ENCODE results near the gene USP19.

The USP19 gene

DNA sequence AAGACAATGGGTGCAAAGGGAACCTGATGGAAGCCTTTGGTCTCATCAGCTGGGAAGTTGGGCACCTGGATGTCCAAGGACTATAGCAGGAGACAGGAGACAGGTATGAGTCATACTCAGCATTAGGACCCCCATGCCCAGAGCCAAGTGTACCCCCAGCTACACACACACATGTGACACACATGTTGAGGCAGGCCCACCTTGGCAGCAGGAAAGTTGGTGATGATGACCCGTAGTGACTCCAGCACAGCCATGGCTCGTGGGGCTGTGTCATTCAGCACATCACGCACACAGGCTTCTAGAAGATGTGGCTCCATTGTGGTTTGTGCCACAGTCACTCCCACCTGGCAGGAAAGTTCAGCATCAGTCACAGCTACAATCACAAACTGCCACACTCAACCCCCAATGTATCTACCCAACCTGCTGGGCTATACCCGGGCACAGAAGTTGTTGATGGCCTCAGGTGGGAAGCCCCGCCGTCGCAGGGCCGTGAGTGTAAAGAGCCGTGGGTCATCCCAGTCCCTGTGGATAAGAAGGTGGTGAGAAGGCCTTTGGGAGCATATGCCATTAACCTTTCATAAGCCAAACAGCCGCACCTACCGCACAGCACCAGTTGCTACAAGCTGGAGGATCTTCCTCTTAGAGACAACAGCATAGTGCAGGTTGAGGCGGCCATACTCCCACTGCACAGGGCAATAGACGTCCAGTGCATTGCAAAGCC lies 21.6 kb downstream of the USP19 start:
- no peak for ATAC-seq
- no peak for TF ChIP-seq RARB (CRISPR knock-in tag; IDR thresholded peaks at IDR 0.05)
- TF ChIP-seq ARNTL (CRISPR knock-in tag; IDR thresholded peaks at IDR 0.05; ENCODE audit: borderline replicate concordance, low read depth): no peak
- TF ChIP-seq OSR1 (CRISPR knock-in tag; IDR thresholded peaks at IDR 0.05): no peak
- no peak for TF ChIP-seq CSRNP3 (CRISPR knock-in tag; IDR thresholded peaks at IDR 0.05)
- TF ChIP-seq ZC3H10 (CRISPR knock-in tag; IDR thresholded peaks at IDR 0.05): no peak
- no peak for TF ChIP-seq TSHZ2 (CRISPR knock-in tag; IDR thresholded peaks at IDR 0.05)
- TF ChIP-seq ISL1 (CRISPR knock-in tag; IDR thresholded peaks at IDR 0.05): no peak
- TF ChIP-seq TCF4 (CRISPR knock-in tag; IDR thresholded peaks at IDR 0.05; ENCODE audit: borderline replicate concordance): no peak
- no peak for TF ChIP-seq CSDC2 (CRISPR knock-in tag; IDR thresholded peaks at IDR 0.05)
- TF ChIP-seq, protein P1, sequence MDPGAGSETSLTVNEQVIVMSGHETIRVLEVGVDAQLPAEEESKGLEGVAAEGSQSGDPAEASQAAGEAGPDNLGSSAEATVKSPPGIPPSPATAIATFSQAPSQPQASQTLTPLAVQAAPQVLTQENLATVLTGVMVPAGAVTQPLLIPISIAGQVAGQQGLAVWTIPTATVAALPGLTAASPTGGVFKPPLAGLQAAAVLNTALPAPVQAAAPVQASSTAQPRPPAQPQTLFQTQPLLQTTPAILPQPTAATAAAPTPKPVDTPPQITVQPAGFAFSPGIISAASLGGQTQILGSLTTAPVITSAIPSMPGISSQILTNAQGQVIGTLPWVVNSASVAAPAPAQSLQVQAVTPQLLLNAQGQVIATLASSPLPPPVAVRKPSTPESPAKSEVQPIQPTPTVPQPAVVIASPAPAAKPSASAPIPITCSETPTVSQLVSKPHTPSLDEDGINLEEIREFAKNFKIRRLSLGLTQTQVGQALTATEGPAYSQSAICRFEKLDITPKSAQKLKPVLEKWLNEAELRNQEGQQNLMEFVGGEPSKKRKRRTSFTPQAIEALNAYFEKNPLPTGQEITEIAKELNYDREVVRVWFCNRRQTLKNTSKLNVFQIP (CRISPR knock-in tag; IDR thresholded peaks at IDR 0.05; ENCODE audit: borderline replicate concordance, low read depth): no peak
- no peak for TF ChIP-seq CREB5 (CRISPR knock-in tag; IDR thresholded peaks at IDR 0.05; ENCODE audit: low read depth)
- TF ChIP-seq PPARA (CRISPR knock-in tag; IDR thresholded peaks at IDR 0.05; ENCODE audit: borderline replicate concordance): no peak
- TF ChIP-seq ZFP3 (CRISPR knock-in tag; IDR thresholded peaks at IDR 0.05): no peak
- no peak for TF ChIP-seq GLIS3 (CRISPR knock-in tag; IDR thresholded peaks at IDR 0.05)
- no peak for TF ChIP-seq ZNF565 (CRISPR knock-in tag; conservative IDR thresholded peaks at IDR 0.05; ENCODE audit: low read depth)
- TF ChIP-seq, protein P2, sequence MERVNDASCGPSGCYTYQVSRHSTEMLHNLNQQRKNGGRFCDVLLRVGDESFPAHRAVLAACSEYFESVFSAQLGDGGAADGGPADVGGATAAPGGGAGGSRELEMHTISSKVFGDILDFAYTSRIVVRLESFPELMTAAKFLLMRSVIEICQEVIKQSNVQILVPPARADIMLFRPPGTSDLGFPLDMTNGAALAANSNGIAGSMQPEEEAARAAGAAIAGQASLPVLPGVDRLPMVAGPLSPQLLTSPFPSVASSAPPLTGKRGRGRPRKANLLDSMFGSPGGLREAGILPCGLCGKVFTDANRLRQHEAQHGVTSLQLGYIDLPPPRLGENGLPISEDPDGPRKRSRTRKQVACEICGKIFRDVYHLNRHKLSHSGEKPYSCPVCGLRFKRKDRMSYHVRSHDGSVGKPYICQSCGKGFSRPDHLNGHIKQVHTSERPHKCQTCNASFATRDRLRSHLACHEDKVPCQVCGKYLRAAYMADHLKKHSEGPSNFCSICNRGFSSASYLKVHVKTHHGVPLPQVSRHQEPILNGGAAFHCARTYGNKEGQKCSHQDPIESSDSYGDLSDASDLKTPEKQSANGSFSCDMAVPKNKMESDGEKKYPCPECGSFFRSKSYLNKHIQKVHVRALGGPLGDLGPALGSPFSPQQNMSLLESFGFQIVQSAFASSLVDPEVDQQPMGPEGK (CRISPR knock-in tag; IDR thresholded peaks at IDR 0.05; ENCODE audit: borderline replicate concordance): no peak
- TF ChIP-seq TOX (CRISPR knock-in tag; IDR thresholded peaks at IDR 0.05; ENCODE audit: borderline replicate concordance): no peak
- no peak for TF ChIP-seq ZNF70 (CRISPR knock-in tag; IDR thresholded peaks at IDR 0.05)
- TF ChIP-seq BACH2 (CRISPR knock-in tag; IDR thresholded peaks at IDR 0.05; ENCODE audit: borderline replicate concordance): no peak
- TF ChIP-seq SNAI2 (CRISPR knock-in tag; IDR thresholded peaks at IDR 0.05): no peak

DNA sequence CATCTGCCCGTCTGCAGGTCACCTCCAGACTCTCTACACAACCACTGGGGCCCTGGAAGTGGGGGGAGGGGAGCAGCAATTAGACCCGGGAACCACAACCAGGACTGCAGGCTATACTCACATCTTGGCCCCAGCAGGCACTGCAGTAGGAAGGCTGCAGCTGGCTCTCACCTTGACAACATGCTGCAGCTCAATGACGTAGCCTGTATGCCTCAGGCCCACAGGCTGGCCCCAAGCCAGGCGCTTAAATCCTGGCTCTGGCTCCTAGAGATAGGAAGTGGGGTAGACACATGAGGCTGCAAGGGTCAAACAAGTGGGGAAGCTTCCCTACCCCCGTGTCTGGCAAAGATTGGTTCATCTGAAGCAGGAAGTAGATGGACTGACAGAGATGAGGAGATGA lies 22.2 kb downstream of the USP19 start:
- no peak for ATAC-seq
- TF ChIP-seq ZFP30 (CRISPR knock-in tag; IDR thresholded peaks at IDR 0.05): no peak
- TF ChIP-seq ZNF565 (CRISPR knock-in tag; conservative IDR thresholded peaks at IDR 0.05; ENCODE audit: low read depth): no peak
- no peak for TF ChIP-seq CSRNP3 (CRISPR knock-in tag; IDR thresholded peaks at IDR 0.05)
- TF ChIP-seq CREB5 (CRISPR knock-in tag; IDR thresholded peaks at IDR 0.05; ENCODE audit: low read depth): no peak
- no peak for TF ChIP-seq CSDC2 (CRISPR knock-in tag; IDR thresholded peaks at IDR 0.05)
- no peak for TF ChIP-seq ARNTL (CRISPR knock-in tag; IDR thresholded peaks at IDR 0.05; ENCODE audit: borderline replicate concordance, low read depth)
- TF ChIP-seq TOX (CRISPR knock-in tag; IDR thresholded peaks at IDR 0.05; ENCODE audit: borderline replicate concordance): no peak
- TF ChIP-seq TSHZ2 (CRISPR knock-in tag; IDR thresholded peaks at IDR 0.05): no peak
- TF ChIP-seq RARB (CRISPR knock-in tag; IDR thresholded peaks at IDR 0.05): no peak
- TF ChIP-seq ZFP3 (CRISPR knock-in tag; IDR thresholded peaks at IDR 0.05): no peak
- no peak for TF ChIP-seq ZNF8 (CRISPR knock-in tag; IDR thresholded peaks at IDR 0.05)
- TF ChIP-seq ZC3H10 (CRISPR knock-in tag; IDR thresholded peaks at IDR 0.05): no peak

Data from SK-N-SH treated with all-trans-retinoic acid at 6 μM for 48 hours (cell line).